PC-3 (cell line): ENCODE measurements around the gene CCIN. TPM values are rescaled to one million over a fixed set of nuclear protein-coding genes. Genes with fewer than 3 reads are reported as not detected.
A peak's percentile ranks its signal among the peaks of the same experiment; 100 is the strongest.

Experiments
- ATAC-seq: fragments of 200-7000 bp; cut with Tn5 transposase; 2 replicates; pipeline ENCODE4 v1.9.1; 2020; ENCODE audit warnings: mild to moderate bottlenecking, moderate library complexity
- BruUV-seq: library from RNA; stranded (reverse); fragments of 400-500 nt; replicated peaks from 2 replicates; lab custom pipeline; 2021; lab: Mats Ljungman, UMichigan
- CTCF ChIA-PET: fragments of 300-600 bp; sonication (Branson Sonifier 250); formaldehyde crosslinking; loops from one replicate; lab custom pipeline; 2022; ENCODE audit warnings: antibody characterized with exemption; lab: Charles Lee
- POLR2A ChIA-PET: fragments of 300-600 bp; sonication (Branson Sonifier 250); formaldehyde crosslinking; loops from one replicate; lab custom pipeline; 2022; ENCODE audit warnings: antibody characterized with exemption; ENCODE audit not compliant: unreplicated experiment; lab: Charles Lee
- DNase-seq: peaks from one replicate; pipeline ENCODE4 v3.0.0-alpha.2; 2015
- H2AFZ ChIP-seq: fragments of 300-600 bp; sonication (generic); 2 replicates; pipeline ENCODE4 v1.6.0; 2016; ENCODE audit warnings: antibody characterized with exemption, low read length
- H3F3A ChIP-seq: fragments of 300-600 bp; sonication (generic); one replicate; pipeline ENCODE4 v1.6.0; 2017; ENCODE audit warnings: antibody characterized with exemption, low read length, control low read depth, mild to moderate bottlenecking; ENCODE audit not compliant: unreplicated experiment
- H3K27ac ChIP-seq: fragments of 300-600 bp; sonication (generic); 2 replicates; pipeline ENCODE4 v1.5.1; 2016; ENCODE audit warnings: mild to moderate bottlenecking, low read length
- H3K27me3 ChIP-seq: fragments of 300-600 bp; sonication (generic); 2 replicates; pipeline ENCODE4 v1.6.1; 2016; ENCODE audit warnings: low read length, mixed read lengths
- H3K36me3 ChIP-seq: fragments of 300-600 bp; sonication (generic); 2 replicates; pipeline ENCODE4 v1.6.1; 2016; ENCODE audit warnings: low read depth, mixed run types, low read length, mixed read lengths
- H3K4me1 ChIP-seq: fragments of 300-600 bp; sonication (generic); 2 replicates; pipeline ENCODE4 v1.5.1; 2016; ENCODE audit warnings: low read length; ENCODE audit not compliant: insufficient read depth
- H3K4me2 ChIP-seq: fragments of 300-600 bp; sonication (generic); 2 replicates; pipeline ENCODE4 v1.6.0; 2016; ENCODE audit warnings: low read length
- H3K4me3 ChIP-seq: fragments of 300-600 bp; sonication (generic); 2 replicates; pipeline ENCODE4 v1.5.1; 2016; ENCODE audit warnings: mild to moderate bottlenecking, low read length, mixed read lengths
- H3K79me2 ChIP-seq: fragments of 300-600 bp; sonication (generic); 2 replicates; pipeline ENCODE4 v1.6.1; 2017; ENCODE audit warnings: low read length, mixed read lengths
- H3K9ac ChIP-seq: fragments of 300-600 bp; sonication (generic); 2 replicates; pipeline ENCODE4 v1.6.0; 2016; ENCODE audit warnings: mild to moderate bottlenecking, low read length
- H3K9me2 ChIP-seq: fragments of 300-600 bp; sonication (generic); replicated peaks from 2 replicates; pipeline ENCODE4 v1.6.1; 2016; ENCODE audit warnings: mixed run types, low read length, mixed read lengths
- H3K9me3 ChIP-seq: fragments of 300-600 bp; sonication (generic); 2 replicates; pipeline ENCODE4 v1.6.1; 2016; ENCODE audit warnings: low read length, mixed read lengths
- H4K20me1 ChIP-seq: fragments of 300-600 bp; sonication (generic); 2 replicates; pipeline ENCODE4 v1.6.1; 2016; ENCODE audit warnings: low read length, mixed read lengths
- CTCF ChIP-seq: fragments of 300-600 bp; sonication (generic); conservative IDR thresholded peaks from 2 replicates; pipeline ENCODE4 v1.5.1; 2017; ENCODE audit warnings: antibody characterized with exemption, low read depth, mild to moderate bottlenecking, low read length
- EZH2 ChIP-seq: fragments of 300-600 bp; sonication (generic); IDR thresholded peaks from one replicate; pipeline ENCODE4 v1.6.1; 2017; ENCODE audit warnings: antibody characterized with exemption, mild to moderate bottlenecking, low read length; ENCODE audit not compliant: unreplicated experiment
- EZH2phosphoT487 ChIP-seq: fragments of 300-600 bp; sonication (generic); IDR thresholded peaks from 2 replicates; pipeline ENCODE4 v1.6.1; 2018; ENCODE audit warnings: mild to moderate bottlenecking, antibody characterized with exemption, low read length, borderline replicate concordance
- intact Hi-C: fragments of 100-400 bp; cut with micrococcal nuclease; formaldehyde crosslinking; loops from 2 replicates; pipeline ENCODE4 v1.9.0; 2023
- total RNA-seq: library from RNA; depleted of rRNA; stranded (reverse); fragments of >200 nt; gene quantifications from 2 replicates; pipeline ENCODE4 v1.2.3, GENCODE V29; 2014

CCIN gene
- total RNA-seq, 1 experiment from 2014 or later, result 0.22 TPM

- Histone ChIP-seq H3K27ac (no peak overlapping the region), H3K4me1 (peaks cover 9% of the 10 kb centered on the region), H3K4me3 (no peak overlapping the region), H3K27me3 (no peaks in the 10 kb centered on the region), H4K20me1 (peaks cover 10% of the 10 kb centered on the region), H3K9me3 (no peaks in the 10 kb centered on the region), H3K9me2 (no peaks in the 10 kb centered on the region), H3K4me2 (no peak overlapping the region), H2AFZ (no peak overlapping the region), H3F3A (no peaks in the 10 kb centered on the region), H3K9ac (no peak overlapping the region), H3K36me3 (no peaks in the 10 kb centered on the region), H3K79me2 (peaks cover 17% of the 10 kb centered on the region)
- DNase-seq (no peak), ATAC-seq (no peak)
- POLR2A ChIA-PET, result no interaction called here
- intact Hi-C loops, result no loop called here
- BruUV-seq, result no TSS peak
- CTCF ChIA-PET, result no interaction called here
- TF ChIP-seq EZH2phosphoT487 (no peak), CTCF (no peak), EZH2 (no peak)
Measured at GRCh38 chr9:36187414-36187813, 18.2 kb downstream of the CCIN start.

DNA sequence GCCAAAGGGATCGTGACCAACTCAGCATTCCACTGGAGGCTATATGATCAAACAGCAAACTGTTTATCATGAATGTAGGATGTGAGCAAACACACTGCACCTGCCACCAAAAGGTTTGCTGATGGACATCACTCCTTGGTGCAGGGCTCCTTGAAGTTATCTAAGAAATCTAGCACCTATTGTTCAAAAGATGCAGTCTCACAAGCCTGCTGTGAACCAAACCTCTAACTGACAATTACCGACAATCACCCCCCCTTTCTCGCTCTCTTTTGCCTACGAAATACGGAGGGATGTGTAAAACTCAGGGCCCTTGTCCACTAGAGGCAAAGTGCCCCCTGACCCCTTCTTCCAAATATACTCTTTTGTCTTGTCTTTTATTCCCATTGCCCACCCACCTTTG, 19.0 kb downstream of the CCIN start:
- POLR2A ChIA-PET, result no interaction called here
- H3K9me3 ChIP-seq, result no peaks in the 10 kb centered on the region
- no peak for ATAC-seq
- DNase-seq, result no peak
- no peak for TF ChIP-seq EZH2phosphoT487
- TF ChIP-seq CTCF, result no peak
- no peak for TF ChIP-seq EZH2
- intact Hi-C loops, result no loop called here
- no TSS peak for BruUV-seq
- peaks cover 18% of the 10 kb centered on the region for H4K20me1 ChIP-seq
- H3K9ac ChIP-seq, result no peak overlapping the region
- no peak overlapping the region for H3K4me2 ChIP-seq
- no peaks in the 10 kb centered on the region for H3K36me3 ChIP-seq
- no peak overlapping the region for H3K27ac ChIP-seq
- peaks cover 25% of the 10 kb centered on the region for H3K79me2 ChIP-seq
- no peak overlapping the region for H3K4me3 ChIP-seq
- H3K4me1 ChIP-seq, result peaks cover 17% of the 10 kb centered on the region
- CTCF ChIA-PET, result no interaction called here
- no peaks in the 10 kb centered on the region for H3K27me3 ChIP-seq
- no peaks in the 10 kb centered on the region for H3F3A ChIP-seq
- no peaks in the 10 kb centered on the region for H3K9me2 ChIP-seq
- no peak overlapping the region for H2AFZ ChIP-seq

- Histone ChIP-seq H3K79me2 (peaks cover 43% of the 10 kb centered on the region), H3K27me3 (no peaks in the 10 kb centered on the region), H3K27ac (peak overlapping the region; percentile 66), H3K9me3 (no peaks in the 10 kb centered on the region), H3K9me2 (no peaks in the 10 kb centered on the region), H3F3A (no peaks in the 10 kb centered on the region), H3K9ac (peak overlapping the region; percentile 99), H3K4me3 (peak overlapping the region; percentile 96), H2AFZ (peak overlapping the region; percentile 88), H4K20me1 (peaks cover 32% of the 10 kb centered on the region), H3K4me1 (peaks cover 17% of the 10 kb centered on the region), H3K4me2 (peak overlapping the region; percentile 94), H3K36me3 (no peaks in the 10 kb centered on the region; the same call in 1 of the 2 replicates)
- intact Hi-C loops, result no loop called here
- BruUV-seq, result no TSS peak
- ATAC-seq (no peak), DNase-seq (no peak)
- TF ChIP-seq EZH2phosphoT487 (no peak), EZH2 (no peak), CTCF (no peak)
- POLR2A ChIA-PET, result interaction anchor here (0.6 to 0.7 kb wide), 3 partner anchors 115 to 211 kb away, joined by 3 to 7 read pairs (median 4); no protein-coding TSS in a partner anchor
- CTCF ChIA-PET, result interaction anchor here (0.7 to 1.8 kb wide), 3 partner anchors 24 to 160 kb away, joined by 4 to 7 read pairs (median 4); no protein-coding TSS in a partner anchor
Measured at GRCh38 chr9:36189976-36190375, 20.8 kb downstream of the CCIN start.
